Breast epithelium (tissue), 4 donors: Measurements from ENCODE around the gene RASSF7. TPM values are rescaled to one million over a fixed set of nuclear protein-coding genes. Genes with fewer than 3 reads are reported as not detected.
A peak's percentile ranks its signal among the peaks of the same experiment; 100 is the strongest.

Experiments
- DNase-seq, 2 donors: peaks; one replicate each; pipeline ENCODE4 v3.0.0-alpha.2; 2019; ENCODE audit warnings: low spot score in 2 of 2
- H3K27ac ChIP-seq, 2 donors: fragments of 200-600 bp; sonication (generic) in 1 of 2; one replicate each; pipeline ENCODE4 v1.5.1; 2016 to 2019; ENCODE audit warnings: mild to moderate bottlenecking in 1 of 2
- H3K27me3 ChIP-seq, 2 donors: fragments of 200-600 bp; sonication (generic) in 1 of 2; one replicate each; pipeline versions ENCODE4 v1.5.1 to v1.6.0; 2017 to 2019; ENCODE audit warnings: control low read depth in 1 of 2, mild to moderate bottlenecking in 1 of 2
- H3K36me3 ChIP-seq: fragments of 200-600 bp; one replicate; pipeline ENCODE4 v1.5.1; 2019
- H3K4me1 ChIP-seq, 2 donors: fragments of 200-600 bp; sonication (generic); one replicate each; pipeline ENCODE4 v1.5.1; 2016 to 2019; ENCODE audit warnings: control low read depth in 1 of 2
- H3K4me3 ChIP-seq, 3 donors: fragments of 200-600 bp; sonication (generic); 1 replicate in 2 of 3; 2 replicates in 1 of 3; pipeline ENCODE4 v1.5.1; 2016 to 2019; ENCODE audit warnings: mild to moderate bottlenecking in 3 of 3, moderate library complexity in 2 of 3
- H3K9me3 ChIP-seq, 2 donors: fragments of 200-600 bp; sonication (generic) in 1 of 2; one replicate each; pipeline ENCODE4 v1.5.1; 2016 to 2019; ENCODE audit warnings: control low read depth in 1 of 2
- POLR2A ChIP-seq: fragments of 450-650 bp; IDR thresholded peaks from one replicate; pipeline ENCODE4 v1.6.1; 2016; ENCODE audit warnings: antibody characterized with exemption, mild to moderate bottlenecking, moderate library complexity
- POLR2AphosphoS5 ChIP-seq, 3 donors: sonication (generic); formaldehyde crosslinking; IDR thresholded peaks; one replicate each; pipeline ENCODE4 v1.6.1; 2017; ENCODE audit warnings: antibody characterized with exemption in 3 of 3
- intact Hi-C: fragments of 100-400 bp; cut with DNase I; formaldehyde crosslinking; loops from one replicate; pipeline ENCODE4 v1.15.1; 2023; ENCODE audit warnings: low total_unique reads
- total RNA-seq, 3 donors: library from RNA; depleted of rRNA; stranded (reverse); fragments of >200 nt; gene quantifications; one replicate each; pipeline ENCODE4 v1.1.0, GENCODE V29; 2016
- TF ChIP-seq, protein P1 (sequence below), 3 donors: fragments of 450-650 bp; IDR thresholded peaks; one replicate each; pipeline ENCODE4 v1.5.1; 2016 to 2017; ENCODE audit warnings: antibody characterized with exemption in 3 of 3, mild to moderate bottlenecking in 3 of 3, moderate library complexity in 3 of 3

RASSF7 gene, protein sequence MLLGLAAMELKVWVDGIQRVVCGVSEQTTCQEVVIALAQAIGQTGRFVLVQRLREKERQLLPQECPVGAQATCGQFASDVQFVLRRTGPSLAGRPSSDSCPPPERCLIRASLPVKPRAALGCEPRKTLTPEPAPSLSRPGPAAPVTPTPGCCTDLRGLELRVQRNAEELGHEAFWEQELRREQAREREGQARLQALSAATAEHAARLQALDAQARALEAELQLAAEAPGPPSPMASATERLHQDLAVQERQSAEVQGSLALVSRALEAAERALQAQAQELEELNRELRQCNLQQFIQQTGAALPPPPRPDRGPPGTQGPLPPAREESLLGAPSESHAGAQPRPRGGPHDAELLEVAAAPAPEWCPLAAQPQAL
- total RNA-seq, result 10 to 100 TPM in 2 of 3 donors, 1 to 10 TPM in 1; 7.5 to 58.5 (median 33.1) TPM

DNA sequence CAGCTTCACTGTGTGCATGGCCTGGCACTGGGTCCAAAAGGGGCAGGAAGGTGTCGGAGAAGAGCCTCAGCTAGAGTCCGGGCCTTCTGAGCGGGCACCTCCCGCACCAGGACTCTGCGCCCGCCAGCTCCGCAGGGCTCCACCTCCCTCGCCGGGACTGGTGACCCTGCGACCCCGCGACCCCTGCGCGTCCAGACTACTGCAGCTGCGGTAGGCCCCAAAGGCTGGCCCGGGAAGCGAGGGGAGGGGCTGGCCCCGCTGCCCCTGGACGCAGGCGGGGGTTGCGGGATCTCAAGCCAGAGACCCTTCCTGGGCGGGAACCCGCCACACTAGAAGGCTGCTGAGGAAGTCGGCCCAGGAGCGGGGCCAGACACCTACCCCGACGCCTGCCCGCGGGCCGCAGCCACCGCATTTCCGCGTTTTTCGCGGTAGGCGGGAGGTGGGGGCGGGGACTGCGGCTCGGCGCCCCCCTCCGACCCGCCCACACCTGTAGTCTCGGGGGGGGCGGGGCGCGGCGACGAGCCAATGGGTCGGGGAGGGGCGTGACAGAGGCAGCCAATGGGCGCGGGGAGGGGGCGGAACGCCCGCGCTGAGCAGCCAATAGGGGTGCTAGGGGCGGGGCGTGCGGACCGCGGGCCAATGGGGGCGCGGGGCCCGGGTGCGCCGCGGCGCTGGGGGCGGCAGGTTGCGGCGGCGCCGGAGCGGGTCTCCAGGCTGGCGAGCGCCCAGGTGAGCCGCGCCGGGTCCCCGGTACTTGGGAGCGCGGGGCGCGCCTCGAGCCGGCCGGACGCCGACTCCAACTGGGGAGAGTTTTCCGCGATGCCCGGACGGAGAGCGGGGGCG lies at the start of gene RASSF7, which contains the start of gene LMNTD2:
Gene RASSF7, plus strand, starts transcription at position 666 of the 843 bp plus-strand sequence. CDS start 799 bp downstream, outside the sequence.
Gene LMNTD2, minus strand, starts transcription at position 434 of the 843 bp plus-strand sequence. Its CDS starts 22 bp downstream, at position 412.
- Histone ChIP-seq H3K36me3 (no peaks in the 10 kb centered on the region), H3K4me3 (peak within 1 kb of the TSS; percentile 63 to 86 (median 85)), H3K4me1 (no peaks in the 10 kb centered on the region), H3K27me3 (no peaks in the 10 kb centered on the region), H3K27ac (peak within 1 kb of the TSS; percentile 87 to 89), H3K9me3 (no peaks in the 10 kb centered on the region)
- TF ChIP-seq, protein P1, sequence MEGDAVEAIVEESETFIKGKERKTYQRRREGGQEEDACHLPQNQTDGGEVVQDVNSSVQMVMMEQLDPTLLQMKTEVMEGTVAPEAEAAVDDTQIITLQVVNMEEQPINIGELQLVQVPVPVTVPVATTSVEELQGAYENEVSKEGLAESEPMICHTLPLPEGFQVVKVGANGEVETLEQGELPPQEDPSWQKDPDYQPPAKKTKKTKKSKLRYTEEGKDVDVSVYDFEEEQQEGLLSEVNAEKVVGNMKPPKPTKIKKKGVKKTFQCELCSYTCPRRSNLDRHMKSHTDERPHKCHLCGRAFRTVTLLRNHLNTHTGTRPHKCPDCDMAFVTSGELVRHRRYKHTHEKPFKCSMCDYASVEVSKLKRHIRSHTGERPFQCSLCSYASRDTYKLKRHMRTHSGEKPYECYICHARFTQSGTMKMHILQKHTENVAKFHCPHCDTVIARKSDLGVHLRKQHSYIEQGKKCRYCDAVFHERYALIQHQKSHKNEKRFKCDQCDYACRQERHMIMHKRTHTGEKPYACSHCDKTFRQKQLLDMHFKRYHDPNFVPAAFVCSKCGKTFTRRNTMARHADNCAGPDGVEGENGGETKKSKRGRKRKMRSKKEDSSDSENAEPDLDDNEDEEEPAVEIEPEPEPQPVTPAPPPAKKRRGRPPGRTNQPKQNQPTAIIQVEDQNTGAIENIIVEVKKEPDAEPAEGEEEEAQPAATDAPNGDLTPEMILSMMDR (IDR thresholded peaks at IDR 0.05), result no peak
- peak; percentile 42 to 73 (median 45) for TF ChIP-seq POLR2AphosphoS5 (IDR thresholded peaks at IDR 0.05)
- TF ChIP-seq POLR2A, result peak; percentile 18
- intact Hi-C loops, result loop anchor here (10.0 kb wide), 1 partner anchor 214 kb away; the partner anchor contains the start of gene GATD1
- DNase-seq, result peak; percentile 92

DNA sequence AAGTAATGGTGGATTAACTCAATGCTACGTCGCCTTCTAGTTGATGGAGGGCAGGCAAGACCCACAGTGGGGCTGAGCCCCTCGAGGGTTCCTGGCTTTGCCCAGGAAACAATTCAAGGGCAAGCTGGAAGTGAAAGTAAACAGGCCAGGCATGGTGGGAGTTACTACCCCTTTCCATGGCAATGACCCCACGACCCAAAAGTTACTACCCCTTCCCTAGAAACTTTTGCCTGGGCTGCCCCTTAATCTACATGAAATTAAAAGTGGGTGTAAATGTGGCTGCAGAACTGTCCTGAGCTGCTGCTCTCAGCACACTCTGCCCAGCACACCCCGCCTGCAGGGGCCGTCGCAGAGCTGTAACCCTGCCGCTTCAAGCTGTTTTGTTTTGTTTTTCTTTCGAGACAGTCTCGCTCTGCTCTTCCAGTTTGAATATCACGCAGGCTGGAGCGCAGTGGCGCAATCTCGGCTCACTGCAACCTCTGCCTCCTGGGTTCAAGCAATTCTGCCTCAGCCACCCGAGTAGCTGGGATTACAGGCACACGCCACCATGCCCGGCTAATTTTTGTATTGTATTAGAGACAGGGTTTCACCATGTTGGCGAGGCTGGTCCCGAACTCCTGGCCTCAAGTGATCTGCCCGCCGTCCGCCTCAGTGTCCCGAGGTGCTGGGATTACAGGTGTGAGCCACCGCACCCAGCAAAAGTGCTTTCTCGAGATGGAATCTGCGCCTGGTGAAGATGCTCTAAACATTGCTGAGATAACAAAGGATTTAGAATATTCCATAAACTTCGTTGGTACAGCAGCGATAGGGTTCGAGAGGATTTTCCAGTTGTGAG lies 47.8 kb upstream of the RASSF7 start:
- H3K27ac ChIP-seq, result no peak overlapping the region
- peaks cover 7 to 9% of the 10 kb centered on the region in 2 donors for H3K9me3 ChIP-seq
- intact Hi-C loops, result no loop called here
- no peaks in the 10 kb centered on the region for H3K27me3 ChIP-seq
- no peak overlapping the region for H3K4me3 ChIP-seq
- H3K36me3 ChIP-seq, result no peaks in the 10 kb centered on the region
- H3K4me1 ChIP-seq, result no peaks in the 10 kb centered on the region
- TF ChIP-seq POLR2AphosphoS5 (IDR thresholded peaks at IDR 0.05) (no peak), POLR2A (no peak)
- TF ChIP-seq, protein P1 (IDR thresholded peaks at IDR 0.05), result no peak
- DNase-seq, result no peak

DNA sequence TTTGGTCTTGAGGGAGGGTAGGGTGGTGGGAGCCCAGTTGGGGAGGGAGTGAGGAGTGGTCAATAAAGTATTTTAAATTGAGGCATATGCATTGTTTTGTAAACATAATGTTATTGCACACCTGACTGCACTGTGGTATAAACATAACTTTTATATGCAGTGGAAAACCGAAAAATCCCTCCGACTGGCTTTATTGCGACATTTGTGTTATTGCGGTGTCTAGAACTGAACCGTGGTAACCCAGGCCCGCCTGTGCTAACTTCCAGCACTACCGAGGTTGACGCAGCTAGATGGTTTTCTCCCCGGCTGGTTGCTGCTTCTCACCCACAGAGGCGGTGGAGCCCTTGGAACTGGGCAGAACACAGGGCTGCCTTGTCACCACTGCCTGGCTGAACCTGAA lies 46.2 kb upstream of the RASSF7 start:
- Histone ChIP-seq H3K9me3 (peaks cover 7 to 9% of the 10 kb centered on the region in 2 donors), H3K27ac (no peak overlapping the region), H3K4me3 (no peak overlapping the region), H3K36me3 (no peaks in the 10 kb centered on the region), H3K27me3 (no peaks in the 10 kb centered on the region), H3K4me1 (no peaks in the 10 kb centered on the region)
- TF ChIP-seq, protein P1 (IDR thresholded peaks at IDR 0.05), result no peak
- TF ChIP-seq POLR2AphosphoS5 (IDR thresholded peaks at IDR 0.05) (no peak), POLR2A (no peak)
- intact Hi-C loops, result no loop called here
- no peak for DNase-seq

DNA sequence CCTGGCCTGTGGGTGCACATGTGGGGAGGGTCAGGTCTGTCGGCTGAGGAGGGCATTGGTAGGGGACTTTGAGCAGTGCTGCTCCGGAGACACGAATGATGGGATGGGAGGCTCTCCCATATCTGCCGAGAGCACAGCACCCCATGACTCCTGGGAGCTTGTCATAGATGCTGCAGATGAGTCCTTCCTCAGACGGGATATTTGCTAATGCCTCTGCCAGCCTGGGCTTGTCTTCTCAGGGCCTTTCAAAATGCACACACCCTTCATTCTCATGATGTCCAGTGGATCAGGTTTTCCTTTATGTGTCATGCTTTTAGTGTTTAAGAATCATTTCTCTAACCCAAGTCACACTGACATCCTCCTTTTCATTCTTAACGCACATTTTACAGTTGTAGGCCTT lies 45.6 kb upstream of the RASSF7 start:
- DNase-seq, result no peak
- peaks cover 7 to 9% of the 10 kb centered on the region in 2 donors for H3K9me3 ChIP-seq
- no peak overlapping the region for H3K4me3 ChIP-seq
- intact Hi-C loops, result no loop called here
- H3K36me3 ChIP-seq, result no peaks in the 10 kb centered on the region
- H3K27ac ChIP-seq, result no peak overlapping the region
- H3K4me1 ChIP-seq, result no peaks in the 10 kb centered on the region
- H3K27me3 ChIP-seq, result no peaks in the 10 kb centered on the region
- TF ChIP-seq POLR2A, result no peak
- TF ChIP-seq, protein P1 (IDR thresholded peaks at IDR 0.05), result no peak
- no peak for TF ChIP-seq POLR2AphosphoS5 (IDR thresholded peaks at IDR 0.05)
